Osteocyte (in vitro differentiated cells): Measurements from ENCODE around the gene GPC5. TPM values are rescaled to one million over a fixed set of nuclear protein-coding genes. Genes with fewer than 3 reads are reported as not detected.

Experiments
- DNase-seq: peaks from one replicate; pipeline ENCODE4 v3.0.0; 2021; ENCODE audit warnings: mixed read lengths; ENCODE audit not compliant: unreplicated experiment; ENCODE audit errors: extremely low spot score
- H3K27ac Mint-ChIP-seq: one replicate; pipeline ENCODE4 v1.8.0; 2021; ENCODE audit warnings: mild to moderate bottlenecking, mixed read lengths; ENCODE audit not compliant: unreplicated experiment
- H3K27me3 Mint-ChIP-seq: one replicate; pipeline ENCODE4 v1.8.0; 2021; ENCODE audit warnings: mixed read lengths; ENCODE audit not compliant: unreplicated experiment
- H3K36me3 Mint-ChIP-seq: one replicate; pipeline ENCODE4 v1.8.0; 2021; ENCODE audit warnings: mixed read lengths; ENCODE audit not compliant: unreplicated experiment
- H3K4me1 Mint-ChIP-seq: one replicate; pipeline ENCODE4 v1.8.0; 2021; ENCODE audit warnings: mixed read lengths; ENCODE audit not compliant: unreplicated experiment
- H3K4me3 Mint-ChIP-seq: one replicate; pipeline ENCODE4 v1.8.0; 2021; ENCODE audit warnings: mild to moderate bottlenecking, moderate library complexity, mixed read lengths; ENCODE audit not compliant: unreplicated experiment
- H3K9me3 Mint-ChIP-seq: one replicate; pipeline ENCODE4 v1.8.0; 2021; ENCODE audit warnings: mixed read lengths; ENCODE audit not compliant: unreplicated experiment
- total RNA-seq: library from RNA; stranded (reverse); gene quantifications from 2 replicates; pipeline ENCODE4 v1.2.1, GENCODE V29; 2021
- TF ChIP-seq, protein P1 (sequence below): fragments of 200-600 bp; sonication (generic); IDR thresholded peaks from 2 replicates; pipeline ENCODE4 v1.5.0; 2021; ENCODE audit warnings: antibody characterized with exemption, mild to moderate bottlenecking, moderate library complexity

GPC5 gene
- total RNA-seq, 1 donor from 2014 or later = 12.9 TPM

DNA sequence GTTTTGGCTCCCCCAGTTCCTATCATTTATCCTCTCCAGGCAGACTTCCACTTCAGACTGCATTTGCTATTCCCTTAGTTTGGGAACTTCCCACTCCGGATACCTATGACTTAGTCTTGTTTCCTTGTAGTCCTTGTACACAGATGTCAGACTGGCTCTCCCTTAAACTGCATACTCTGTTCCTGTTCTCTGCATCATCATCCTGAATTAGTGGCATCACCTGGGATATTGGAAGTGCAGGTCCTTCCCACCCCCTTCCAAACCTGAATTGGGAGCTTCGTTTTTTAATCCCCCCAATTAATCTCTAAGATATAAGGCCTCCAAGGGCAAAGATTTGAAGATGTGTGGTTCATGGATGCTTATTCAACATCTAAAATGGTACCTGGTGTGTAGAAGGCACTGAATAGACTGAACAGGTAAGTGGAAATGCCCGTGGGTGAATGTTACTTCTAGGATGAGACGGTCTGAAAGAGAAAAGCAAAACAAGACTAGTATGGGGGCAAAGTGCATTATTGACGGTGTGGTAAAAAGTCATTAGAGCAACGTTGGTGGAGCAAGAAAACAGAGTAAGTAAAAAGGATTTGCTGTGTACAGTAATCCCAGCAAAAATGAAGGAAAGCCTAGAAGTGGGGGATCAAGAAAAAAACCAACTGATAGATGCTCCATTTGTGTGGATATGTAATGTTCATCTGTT, 41.4 kb upstream of the GPC5 start:
- Mint-ChIP-seq H3K36me3 (peaks cover 44% of the 10 kb centered on the region), H3K4me3 (no peak overlapping the region), H3K4me1 (peaks cover 17% of the 10 kb centered on the region), H3K27me3 (no peaks in the 10 kb centered on the region), H3K27ac (peak overlapping the region; percentile 36), H3K9me3 (no peaks in the 10 kb centered on the region)
- no peak for DNase-seq
- TF ChIP-seq, protein P1, sequence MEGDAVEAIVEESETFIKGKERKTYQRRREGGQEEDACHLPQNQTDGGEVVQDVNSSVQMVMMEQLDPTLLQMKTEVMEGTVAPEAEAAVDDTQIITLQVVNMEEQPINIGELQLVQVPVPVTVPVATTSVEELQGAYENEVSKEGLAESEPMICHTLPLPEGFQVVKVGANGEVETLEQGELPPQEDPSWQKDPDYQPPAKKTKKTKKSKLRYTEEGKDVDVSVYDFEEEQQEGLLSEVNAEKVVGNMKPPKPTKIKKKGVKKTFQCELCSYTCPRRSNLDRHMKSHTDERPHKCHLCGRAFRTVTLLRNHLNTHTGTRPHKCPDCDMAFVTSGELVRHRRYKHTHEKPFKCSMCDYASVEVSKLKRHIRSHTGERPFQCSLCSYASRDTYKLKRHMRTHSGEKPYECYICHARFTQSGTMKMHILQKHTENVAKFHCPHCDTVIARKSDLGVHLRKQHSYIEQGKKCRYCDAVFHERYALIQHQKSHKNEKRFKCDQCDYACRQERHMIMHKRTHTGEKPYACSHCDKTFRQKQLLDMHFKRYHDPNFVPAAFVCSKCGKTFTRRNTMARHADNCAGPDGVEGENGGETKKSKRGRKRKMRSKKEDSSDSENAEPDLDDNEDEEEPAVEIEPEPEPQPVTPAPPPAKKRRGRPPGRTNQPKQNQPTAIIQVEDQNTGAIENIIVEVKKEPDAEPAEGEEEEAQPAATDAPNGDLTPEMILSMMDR = no peak

DNA sequence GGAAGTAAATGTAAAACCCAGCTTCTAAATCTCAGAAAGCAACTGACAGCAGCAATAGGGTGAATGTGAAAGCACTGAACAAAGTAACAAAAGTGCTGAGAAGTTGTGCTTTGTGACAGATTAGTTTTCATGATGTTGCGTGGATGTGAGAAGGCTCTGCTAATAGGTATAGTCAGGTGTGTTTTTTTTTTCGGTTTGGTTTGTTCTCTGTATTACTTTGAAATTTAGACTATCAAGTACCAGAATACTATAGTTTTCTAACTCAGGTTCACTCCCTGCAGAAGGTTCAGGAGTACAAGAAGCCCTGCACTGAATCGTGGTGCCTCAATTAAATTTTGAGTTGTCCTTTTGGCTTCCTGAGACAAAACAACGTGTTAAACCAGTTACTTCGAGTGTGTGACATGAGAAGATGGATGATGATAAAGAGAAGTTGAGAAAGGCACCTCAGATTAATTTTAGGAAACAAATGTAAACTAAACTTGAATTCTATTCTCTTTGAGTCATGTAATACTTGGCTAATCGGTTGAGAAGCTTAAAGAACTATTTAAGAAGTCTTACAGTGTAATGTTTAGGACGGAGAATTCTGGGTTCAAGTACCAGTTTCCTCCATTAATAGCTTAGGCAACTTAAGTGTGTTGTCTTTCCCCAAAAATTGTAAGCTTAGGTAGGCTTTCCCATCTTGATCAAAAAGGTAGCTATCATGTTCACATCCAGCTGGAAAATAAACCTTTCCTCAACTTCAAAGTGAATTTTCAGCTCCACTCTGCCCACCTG, 40.6 kb upstream of the GPC5 start:
- Mint-ChIP-seq H3K9me3 (no peaks in the 10 kb centered on the region), H3K27ac (peak overlapping the region; percentile 36), H3K4me3 (no peak overlapping the region), H3K36me3 (peaks cover 44% of the 10 kb centered on the region), H3K27me3 (no peaks in the 10 kb centered on the region), H3K4me1 (peaks cover 18% of the 10 kb centered on the region)
- TF ChIP-seq, protein P1 = no peak
- no peak for DNase-seq

DNA sequence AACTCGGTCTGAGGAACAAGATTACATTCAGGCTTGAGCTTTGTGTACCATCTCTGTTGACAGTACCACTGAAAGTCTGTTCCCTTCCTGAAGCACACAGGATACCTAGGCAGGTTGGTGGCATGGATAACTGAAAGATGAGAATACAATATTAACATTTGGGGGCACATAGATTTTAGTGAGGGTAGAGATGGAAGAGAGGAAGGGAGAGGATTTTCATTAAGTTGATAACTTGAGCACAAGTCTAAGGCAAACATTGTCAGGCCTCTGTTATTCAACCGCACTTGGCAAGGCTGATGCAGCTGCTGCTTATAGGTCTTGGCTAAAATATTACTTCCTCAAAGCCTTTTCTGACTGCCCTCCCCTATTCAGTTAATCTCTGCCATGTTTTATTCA, 40.0 kb upstream of the GPC5 start:
- Mint-ChIP-seq H3K4me3 (no peak overlapping the region), H3K9me3 (no peaks in the 10 kb centered on the region), H3K36me3 (peaks cover 39% of the 10 kb centered on the region), H3K27me3 (no peaks in the 10 kb centered on the region), H3K27ac (no peak overlapping the region), H3K4me1 (peaks cover 16% of the 10 kb centered on the region)
- DNase-seq = no peak
- TF ChIP-seq, protein P1 = no peak

DNA sequence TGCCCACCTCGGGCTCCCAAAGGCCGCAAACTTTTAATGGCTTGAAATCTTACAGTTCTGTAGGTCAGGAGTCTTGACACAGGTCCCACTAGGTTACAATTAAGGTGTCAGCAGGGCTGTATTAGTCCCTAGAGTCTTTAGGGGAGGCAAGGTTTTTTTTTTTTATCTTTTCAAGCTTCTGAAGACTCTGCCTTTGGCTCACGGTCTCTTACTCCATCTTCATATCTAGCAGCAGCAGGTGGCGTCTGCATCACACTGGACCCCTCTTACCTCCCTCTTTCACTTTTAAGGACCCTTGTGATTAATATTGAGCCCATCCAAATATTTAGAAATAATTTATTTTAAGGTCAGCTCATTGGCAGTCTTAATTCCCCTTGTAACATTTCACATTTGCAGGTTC, 39.3 kb upstream of the GPC5 start:
- H3K36me3 Mint-ChIP-seq = peaks cover 32% of the 10 kb centered on the region
- H3K9me3 Mint-ChIP-seq = no peaks in the 10 kb centered on the region
- H3K4me1 Mint-ChIP-seq = peaks cover 10% of the 10 kb centered on the region
- DNase-seq = no peak
- no peak overlapping the region for H3K27ac Mint-ChIP-seq
- no peaks in the 10 kb centered on the region for H3K27me3 Mint-ChIP-seq
- TF ChIP-seq, protein P1 = no peak
- H3K4me3 Mint-ChIP-seq = no peak overlapping the region

DNA sequence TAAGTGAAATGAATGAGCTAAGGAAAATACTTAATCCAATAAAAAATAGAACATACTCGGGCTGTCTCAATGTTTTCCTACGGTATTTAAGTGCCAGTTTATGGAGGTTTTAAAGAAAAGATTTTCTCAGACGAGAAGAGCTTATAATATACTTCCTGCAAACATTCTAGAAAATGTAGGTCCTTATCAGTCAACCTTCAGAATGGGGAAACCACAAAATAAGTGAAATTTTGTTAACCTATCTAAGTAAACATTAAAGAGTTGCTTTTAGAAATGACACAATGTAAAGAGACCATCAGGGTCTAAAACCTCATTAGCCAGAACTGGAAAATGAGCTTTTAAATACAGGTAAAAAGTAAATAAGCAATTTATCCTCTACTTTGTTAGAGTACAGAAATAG, 38.8 kb upstream of the GPC5 start:
- TF ChIP-seq, protein P1 = no peak
- H3K9me3 Mint-ChIP-seq = no peaks in the 10 kb centered on the region
- H3K36me3 Mint-ChIP-seq = peaks cover 27% of the 10 kb centered on the region
- H3K4me1 Mint-ChIP-seq = peaks cover 9% of the 10 kb centered on the region
- no peak overlapping the region for H3K27ac Mint-ChIP-seq
- H3K27me3 Mint-ChIP-seq = no peaks in the 10 kb centered on the region
- no peak overlapping the region for H3K4me3 Mint-ChIP-seq
- DNase-seq = no peak
